ENCODE data around the gene WDR53.
A peak's percentile ranks its signal among the peaks of the same experiment; 100 is the strongest.
"Not testable (repeated sequence)": the region's sequence is repeated elsewhere in the genome, so short reads cannot be mapped to it uniquely, and the experiment has no call there.

Gene WDR53

DNA sequence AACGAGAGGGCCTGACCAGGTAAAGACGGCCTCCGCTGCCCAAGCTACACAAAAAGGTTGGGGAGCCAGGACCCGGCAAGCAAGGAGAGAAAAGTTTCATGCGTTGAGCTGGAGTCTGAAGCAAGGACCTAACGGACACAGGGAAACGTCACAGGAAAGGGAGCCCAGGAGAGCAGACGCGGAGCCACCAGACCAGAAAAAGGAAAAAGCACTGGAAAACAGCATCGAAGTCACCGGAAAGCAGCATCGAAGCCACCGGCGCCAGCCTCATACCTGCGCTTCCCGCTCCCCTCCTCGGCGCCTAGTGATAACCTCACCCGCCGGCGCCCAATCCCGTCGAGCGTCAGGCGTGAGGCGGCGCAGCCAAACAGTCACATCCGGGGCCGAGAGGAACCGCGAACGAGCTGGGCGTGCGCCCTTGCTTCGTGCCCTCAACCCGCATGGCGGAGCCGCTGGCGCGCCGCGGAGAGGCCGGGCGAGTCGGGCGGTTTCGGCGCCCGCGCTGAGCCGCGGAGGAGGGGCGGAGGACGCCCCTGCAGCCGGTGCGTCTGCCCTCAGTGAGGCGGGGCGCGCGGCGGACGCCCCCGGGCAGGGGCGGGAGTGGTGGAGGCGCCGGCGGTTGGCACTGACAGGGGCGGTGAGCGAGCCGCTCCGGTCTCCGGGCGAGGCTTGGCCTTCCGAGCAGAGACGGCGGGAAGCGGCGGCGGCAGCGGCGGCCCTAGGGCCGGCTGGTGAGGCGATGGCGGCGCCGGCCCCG is at the start of gene WDR53, which contains the start of gene FBXO45:
TSS of gene WDR53 (minus strand) at position 309 of the 757 bp plus-strand sequence. CDS start 7,079 bp downstream, outside the sequence.
TSS of gene FBXO45 (plus strand) at position 415 of the 757 bp plus-strand sequence. CDS start at position 740, 325 bp downstream.
- peak; percentile 68 to 76 for DNase-seq

DNA sequence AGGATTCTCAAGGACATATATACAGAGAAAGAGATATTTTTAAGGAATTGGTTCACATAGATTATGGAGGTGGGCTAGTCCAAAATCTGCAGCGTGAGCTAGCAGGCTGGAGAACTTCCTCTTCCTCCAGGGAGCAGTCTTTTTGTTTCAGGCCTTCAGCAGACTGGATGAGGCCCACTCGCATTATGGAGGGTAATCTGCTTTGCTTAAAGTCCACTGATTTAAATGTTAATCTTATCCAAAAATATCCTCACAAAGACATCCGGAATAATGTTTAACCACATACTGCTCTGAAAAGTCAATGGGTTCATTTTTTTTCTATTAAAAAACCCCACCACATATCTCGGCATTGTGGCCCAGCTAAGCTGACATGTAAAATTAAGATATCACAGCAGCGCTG is 48.9 kb upstream of the WDR53 start:
- no peak for DNase-seq

DNA sequence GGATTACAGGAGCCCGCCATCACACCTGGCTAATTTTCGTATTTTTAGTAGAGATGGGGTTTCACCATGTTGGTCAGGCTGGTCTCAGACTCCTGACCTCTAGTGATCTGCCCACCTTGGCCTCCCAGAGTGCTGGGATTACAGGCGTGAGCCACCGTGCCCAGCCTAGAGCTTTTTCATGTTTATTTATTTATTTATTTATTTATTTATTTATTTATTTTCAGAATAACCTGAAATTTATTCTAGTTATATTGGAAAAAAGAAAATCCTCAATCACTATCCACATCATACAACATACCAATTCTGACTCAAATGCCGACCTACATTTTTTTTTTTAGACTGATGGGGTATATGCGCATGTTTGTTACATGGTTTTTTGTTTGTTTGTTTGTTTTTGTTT is 46.9 kb upstream of the WDR53 start:
- not testable (repeated sequence) for DNase-seq

DNA sequence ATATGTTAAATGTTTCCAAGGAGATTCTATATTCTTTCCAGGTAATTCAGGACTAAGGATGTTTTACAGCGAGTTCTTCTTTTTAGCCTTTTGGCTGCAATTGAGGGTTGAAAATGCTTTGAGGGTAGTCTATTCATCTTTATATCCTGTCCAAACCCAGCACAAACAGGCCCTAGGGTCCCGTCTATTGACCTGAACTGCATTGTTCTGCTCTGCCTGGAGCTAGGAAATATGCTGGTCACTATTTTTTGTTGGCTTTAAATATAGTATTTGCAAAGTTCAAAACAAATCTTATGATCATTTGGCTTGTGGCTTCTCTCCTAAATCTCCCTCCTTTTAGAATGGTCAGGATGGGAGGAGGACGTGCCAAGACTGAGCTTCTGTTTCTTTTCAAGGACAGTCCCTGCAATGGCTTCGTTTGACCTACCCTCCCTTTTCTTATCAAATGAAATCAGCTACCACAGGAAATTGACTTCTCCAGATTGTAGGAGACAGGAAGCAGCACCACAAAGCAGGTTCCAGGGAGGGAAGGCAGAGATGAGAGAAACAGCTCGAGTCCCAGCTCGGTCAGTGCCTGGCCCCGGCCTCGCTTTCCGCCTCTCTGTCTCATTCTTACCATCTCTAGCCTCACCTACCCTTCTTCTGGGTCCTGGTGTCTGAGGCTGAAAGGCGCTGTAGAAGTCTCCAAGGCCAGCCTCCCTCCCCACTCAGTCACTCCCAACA is 43.6 kb upstream of the WDR53 start:
- DNase-seq = no peak

DNA sequence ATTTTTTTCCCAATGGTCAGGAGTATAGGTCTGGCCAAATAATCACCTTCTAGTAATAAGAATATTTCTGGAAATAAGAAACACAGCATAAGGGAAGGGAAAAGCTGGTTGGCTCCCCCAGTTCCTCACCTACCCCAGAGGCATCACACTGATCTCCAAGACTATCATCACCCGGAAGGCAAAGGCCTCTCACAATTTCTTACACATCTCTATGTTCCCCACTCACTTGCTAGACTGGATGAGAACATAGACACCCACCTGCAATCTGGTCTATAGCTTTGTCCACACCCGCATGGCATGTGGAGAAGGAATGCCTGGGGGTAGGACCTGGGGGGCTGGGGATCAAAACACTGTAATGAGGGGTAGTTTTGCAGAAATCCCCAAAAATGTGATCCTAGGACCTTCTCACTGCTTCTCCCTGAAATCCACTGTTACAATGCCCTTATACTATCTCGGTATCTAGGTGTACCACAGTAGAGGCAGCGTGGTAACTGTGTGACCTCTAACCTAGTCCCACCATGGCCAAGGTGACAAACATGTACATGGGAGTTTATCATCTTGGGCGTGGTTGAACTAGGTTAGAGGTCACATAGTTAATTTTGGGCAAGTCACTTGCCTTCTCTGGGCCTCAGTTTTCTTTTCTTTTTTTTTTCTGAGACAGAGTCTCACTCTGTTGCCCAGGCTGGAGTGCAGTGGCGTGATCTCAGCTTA is 41.6 kb upstream of the WDR53 start:
- no peak for DNase-seq

DNA sequence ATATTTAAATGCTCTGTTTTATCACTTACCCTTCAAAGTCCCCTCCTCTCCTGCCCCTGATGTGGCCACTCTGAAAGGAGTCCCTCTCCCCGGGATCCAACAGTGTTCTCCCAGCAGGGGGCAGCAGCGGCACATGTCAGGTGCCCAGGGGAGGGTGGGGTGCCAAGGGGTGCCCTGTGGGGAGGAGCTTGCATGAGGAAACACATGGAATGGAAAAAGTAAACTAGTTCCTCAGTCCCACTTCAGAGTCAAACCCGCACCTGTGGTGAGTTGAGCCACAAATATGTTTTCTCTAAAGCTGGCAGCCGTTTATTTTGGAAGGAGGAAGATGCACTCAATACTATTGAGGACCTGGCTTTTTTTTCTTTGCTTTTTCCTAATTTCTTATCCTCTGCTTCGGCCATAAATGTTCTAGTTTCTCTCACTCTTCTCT is 41.0 kb upstream of the WDR53 start:
- DNase-seq = peak in 1 of 2 experiments; percentile 2

DNA sequence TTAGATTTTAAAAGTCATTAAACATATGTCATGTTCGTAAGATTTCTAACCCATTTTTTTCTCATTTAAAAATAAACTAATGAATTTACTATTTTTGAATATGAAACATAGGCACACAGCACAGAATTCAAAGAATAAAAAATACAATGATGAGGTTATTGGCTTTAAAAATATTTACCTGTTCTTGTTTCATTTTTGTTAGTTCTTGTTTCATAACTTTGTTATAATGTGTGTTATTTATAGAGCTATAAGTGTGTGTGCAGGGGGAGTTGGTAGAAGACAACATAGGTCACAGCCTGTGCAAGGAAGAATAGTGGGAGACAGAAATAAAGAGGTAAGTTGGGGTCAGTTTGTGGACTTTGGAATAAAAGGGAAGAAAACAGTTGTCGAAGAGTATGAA is 40.3 kb upstream of the WDR53 start:
- no peak for DNase-seq

DNA sequence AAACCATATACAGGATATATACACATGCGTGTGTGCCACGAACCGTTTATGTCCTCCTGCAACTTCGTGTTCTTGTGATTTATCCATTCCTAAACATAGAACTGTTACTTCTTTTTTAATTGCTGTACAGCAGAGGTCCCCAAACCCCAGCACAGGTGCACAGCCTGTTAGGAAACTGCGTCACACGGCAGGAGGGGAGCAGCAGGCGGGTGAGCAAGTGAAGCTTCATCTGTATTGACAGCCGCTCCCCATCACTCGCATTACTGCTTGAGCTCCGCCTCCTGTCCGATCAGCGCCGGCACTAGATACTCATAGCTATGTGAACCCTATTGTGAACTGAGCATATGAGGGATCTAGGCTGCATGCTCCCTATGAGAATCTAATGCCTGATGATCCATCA is 36.2 kb upstream of the WDR53 start:
- no peak for DNase-seq

DNA sequence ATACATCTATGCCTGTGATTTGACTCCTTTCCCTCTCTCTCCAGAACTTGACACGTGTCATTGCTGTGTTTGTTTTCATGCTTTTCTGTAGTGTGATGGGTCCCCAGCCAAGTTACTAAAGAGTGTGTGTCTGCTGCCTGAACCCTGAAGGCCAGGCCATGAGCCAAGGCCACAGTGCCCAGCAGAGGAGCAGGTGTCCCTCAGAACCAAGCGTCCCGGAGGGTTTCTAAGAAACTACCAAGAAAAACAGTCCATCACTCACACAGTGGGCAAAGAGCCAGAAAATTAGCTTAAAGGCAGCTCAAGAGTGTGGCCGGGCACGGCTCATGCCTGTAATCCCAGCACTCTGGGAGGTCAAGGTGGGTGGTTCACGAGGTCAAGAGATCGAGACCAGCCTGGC is 35.3 kb upstream of the WDR53 start:
- DNase-seq = no peak

DNA sequence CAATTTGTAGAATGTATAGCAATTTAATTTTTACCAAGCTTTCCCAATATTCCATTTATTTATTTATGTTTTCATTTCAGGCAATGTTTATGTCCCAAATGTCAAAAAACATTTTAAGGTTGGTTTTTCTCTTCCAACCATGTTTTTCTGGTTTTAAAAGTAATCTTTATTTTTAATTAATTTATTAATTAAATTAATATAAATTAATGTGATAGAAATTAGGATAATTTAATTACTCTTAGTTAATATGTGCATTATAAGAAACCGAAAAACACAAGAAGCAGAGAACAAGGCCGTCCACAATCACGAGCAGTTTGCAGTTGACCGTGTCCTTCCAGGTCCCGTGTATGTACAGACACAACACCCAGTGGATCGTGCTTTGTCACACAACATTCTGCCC is 34.3 kb upstream of the WDR53 start:
- DNase-seq = no peak

DNA sequence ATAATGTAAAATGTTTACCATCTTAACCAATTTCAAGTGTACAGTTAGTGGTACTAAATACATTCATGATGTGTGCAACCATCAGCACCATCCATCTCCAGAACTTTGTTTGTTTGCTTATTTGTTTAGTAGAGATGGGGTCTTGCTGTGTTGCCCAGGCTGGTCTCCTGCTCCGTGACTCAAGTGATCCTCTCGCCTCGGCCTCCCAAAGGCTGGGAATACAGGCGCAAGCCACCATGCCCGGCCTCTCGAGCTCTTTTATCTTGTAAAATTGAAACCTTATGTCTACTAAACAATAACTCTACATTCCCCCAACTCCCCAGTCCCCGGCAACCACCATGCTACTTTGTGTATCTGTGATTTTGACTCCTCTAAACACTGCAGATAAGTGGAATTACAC is 32.0 kb upstream of the WDR53 start:
- DNase-seq = no peak

DNA sequence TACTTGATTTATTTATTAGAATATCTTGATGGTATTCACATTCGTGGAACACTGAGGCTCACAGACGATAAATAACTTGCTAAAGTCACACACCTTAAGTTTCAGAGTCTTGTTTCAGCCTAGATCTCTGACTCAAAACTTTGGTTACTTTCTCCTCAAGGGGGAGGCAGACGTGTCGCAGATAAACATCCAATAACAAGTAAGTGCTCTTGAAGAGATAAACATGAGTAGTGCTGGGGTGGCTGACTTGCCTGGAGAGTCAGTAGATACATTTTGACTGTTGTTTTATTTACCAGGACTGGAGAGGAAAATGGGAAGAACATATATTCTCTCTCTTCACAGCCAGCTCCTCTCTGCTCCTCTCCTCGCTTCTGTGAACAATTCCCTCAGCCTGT is 31.4 kb upstream of the WDR53 start:
- DNase-seq = no peak

DNA sequence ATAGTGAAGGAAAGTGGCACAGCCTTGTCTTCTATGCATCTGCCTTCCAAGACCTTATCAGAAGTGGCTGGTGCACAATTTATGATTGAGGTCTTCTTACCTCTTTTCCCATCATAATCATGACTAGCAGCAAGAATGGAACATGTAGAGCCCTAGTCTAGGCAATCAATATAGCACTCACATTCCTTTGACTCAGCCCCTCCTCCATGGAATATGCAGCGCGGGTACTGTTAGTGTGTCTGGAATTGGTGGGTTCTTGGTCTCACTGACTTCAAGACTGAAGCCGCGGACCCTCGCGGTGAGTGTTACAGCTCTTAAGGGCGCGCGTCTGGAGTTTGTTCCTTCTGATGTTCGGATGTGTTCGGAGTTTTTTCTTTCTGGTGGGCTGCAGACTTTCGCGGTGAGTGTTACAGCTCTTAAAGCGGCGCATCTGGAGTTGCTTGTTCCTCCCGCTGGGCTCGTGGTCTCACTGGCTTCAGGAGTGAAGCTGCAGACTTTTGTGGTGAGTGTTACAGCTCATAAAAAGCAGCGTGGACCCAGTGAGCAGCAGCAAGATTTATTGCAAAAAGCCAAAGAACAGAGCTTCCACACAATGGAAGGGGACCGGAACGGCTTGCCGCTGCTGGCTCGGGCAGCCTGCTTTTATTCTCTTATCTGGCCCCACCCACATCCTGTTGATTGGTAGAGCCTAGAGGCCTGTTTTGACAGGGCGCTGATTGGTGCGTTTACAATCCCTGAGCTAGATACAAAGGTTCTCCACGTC is 29.8 kb upstream of the WDR53 start:
- not testable (repeated sequence) for DNase-seq

DNA sequence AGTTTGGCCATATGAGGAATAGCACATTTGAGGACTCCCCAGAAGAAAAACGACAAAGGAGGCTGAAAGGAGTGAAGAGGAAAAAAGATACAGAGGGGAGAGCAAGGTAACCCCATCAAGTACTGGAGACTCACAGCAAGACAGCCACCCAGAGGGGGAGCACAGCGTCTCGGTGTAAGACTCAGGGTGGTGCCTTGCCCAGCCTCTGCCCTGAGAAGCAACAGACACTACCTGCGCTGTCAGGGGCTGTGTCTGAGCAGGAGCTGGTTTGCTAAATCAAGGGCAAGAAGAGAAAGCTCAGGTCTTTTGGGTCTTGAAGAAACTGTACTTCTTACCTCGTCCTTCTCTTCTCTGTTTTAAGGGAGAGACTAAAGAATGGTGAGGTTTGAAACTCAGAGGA is 28.0 kb upstream of the WDR53 start:
- no peak for DNase-seq

DNA sequence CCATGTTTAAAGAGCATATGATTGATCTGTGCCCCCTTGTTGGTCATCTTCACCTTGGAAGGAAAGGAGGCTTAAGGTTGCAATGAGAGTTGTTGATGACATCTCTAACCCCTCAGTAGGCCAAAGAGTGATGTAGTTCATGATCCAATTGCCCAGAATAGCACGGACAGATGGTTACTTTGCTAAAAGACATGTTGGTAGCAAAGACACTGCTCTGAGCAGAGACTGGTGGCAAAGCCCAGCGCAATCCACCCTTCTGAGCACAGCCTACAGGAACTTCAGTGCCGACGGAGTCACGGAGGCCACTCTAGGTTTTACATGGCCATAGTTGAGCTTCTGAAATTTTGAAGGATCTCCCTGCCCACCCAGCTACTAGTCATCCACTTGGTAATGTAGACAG is 21.9 kb upstream of the WDR53 start:
- no peak for DNase-seq

DNA sequence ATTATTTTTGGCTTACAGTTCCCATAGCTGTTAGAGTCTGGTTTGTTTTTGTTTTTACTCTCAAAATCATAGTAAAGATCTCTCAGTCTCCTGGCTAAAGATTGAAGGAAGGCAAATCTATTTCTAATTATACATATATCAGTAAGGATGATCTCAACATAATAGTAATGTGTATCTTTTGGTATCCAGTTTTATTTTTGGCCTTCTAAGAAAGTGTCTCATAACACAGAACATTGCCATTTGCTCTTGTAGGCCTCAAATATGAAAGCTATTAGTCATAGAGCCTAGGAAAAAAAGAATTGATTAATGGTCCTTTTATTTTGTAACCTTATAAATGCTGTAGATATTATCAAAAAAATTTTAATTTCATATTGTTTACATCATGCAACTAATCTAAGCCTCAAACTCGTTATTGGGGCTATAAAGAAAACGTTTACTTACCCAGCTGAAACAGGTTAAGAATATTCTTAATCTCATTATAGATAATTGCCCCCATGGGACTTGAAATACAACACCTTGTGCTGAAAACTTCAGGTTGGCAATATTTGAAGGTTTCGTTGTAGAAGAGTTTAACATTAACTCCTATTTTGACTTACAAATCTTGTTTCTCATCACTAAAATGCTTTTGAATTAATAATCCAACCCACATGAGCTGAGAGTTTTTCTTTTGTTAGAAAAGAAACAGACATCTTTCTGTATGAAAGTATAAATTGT is 16.8 kb upstream of the WDR53 start:
- DNase-seq = no peak

DNA sequence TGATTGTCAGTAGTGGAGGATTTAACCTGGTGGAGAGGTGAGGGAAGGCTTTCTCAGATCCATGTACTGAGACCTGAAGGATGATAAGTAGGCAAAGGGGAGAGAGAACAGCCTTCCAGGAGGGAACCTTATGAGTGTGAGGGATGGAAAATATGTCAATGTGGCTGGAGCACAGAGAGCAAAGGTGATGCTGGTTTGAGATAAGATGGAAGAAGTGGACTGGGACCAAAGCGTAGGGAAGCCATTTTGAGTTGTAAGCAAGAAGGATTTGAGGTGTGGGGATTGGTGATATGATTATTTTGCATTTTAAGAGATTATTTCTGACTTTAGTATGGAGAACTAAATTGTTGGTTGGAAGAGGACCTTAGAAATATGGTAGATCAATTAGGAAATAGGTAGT is 4.0 kb upstream of the WDR53 start:
- DNase-seq = no peak

DNA sequence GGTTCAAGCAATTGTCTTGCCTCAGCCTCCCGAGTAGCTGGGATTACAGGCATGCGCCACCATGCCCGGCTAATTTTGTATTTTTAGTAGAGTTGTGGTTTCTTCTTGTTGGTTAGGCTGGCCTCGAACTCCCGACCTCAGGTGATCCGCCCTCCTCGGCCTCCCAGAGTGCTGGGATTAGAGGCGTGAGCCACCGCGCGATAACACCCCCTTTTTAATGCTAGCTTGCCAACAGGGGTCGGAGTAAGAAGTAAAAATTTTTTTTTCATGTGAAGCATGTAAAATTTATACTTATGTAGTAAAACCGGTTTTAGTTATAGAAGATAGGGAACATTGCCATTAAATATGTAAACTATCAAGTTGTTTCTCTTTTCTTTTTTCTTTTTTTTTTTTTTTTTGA is 2.0 kb upstream of the WDR53 start:
- not testable (repeated sequence) for DNase-seq

DNA sequence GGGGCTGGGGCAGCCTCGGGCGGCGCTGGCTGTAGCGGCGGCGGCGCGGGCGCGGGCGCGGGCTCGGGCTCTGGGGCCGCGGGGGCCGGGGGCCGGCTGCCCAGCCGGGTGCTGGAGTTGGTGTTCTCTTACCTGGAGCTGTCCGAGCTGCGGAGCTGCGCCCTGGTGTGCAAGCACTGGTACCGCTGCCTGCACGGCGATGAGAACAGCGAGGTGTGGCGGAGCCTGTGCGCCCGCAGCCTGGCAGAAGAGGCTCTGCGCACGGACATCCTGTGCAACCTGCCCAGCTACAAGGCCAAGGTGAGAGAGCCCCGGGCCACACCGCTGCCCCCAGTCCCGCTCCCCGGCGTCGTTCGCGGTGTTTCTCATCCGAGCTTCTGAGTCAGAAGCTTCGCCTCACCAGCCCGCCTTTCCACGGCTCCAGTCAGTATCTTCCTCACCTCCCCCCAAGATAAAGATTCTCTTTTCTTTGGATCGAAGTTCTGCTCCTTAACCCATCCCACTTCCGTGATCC is 706 bp upstream of the WDR53 start:
- DNase-seq = no peak

DNA sequence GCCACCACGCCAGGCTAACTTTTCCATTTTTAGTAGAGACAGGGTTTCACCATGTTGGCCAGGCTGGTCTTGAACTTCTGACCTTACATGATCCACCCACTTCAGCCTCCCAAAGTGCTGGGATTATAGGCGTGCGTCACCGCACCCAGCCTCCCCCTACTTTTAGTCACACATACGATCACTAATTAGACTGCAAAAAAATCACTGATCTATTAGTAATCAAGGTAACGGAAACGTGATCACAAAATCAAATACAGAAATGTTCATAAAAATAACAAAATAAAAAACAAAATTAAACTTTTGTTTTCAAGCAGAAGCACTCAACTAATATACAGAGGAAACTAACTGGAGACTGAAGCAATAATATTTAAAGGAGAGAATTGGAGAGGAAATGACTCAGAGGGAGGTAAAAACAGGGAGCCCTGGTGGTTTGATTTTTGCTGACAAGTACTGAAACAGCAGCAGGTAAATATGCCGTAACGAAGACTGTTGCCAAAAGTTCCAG is 4.6 kb downstream of the WDR53 start:
- no peak for DNase-seq

DNA sequence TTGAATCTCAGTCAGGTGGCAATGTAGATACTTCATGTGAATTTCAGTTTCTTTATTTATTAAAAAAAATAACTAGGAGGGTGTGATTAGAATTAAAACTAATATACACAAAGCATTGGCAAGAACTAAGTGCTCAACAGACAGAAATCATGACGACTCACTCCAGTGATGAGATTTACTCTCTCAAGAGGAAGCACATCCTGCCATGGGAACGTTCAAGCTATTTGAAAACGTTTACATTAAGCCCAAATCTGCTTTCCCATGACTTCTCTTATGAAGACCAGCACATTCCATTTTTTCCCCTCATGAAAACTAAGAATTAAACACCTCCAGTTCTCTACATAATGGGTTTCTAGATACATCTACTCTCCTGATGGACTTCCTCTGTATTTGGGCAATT is 8.5 kb downstream of the WDR53 start:
- no peak for DNase-seq

DNA sequence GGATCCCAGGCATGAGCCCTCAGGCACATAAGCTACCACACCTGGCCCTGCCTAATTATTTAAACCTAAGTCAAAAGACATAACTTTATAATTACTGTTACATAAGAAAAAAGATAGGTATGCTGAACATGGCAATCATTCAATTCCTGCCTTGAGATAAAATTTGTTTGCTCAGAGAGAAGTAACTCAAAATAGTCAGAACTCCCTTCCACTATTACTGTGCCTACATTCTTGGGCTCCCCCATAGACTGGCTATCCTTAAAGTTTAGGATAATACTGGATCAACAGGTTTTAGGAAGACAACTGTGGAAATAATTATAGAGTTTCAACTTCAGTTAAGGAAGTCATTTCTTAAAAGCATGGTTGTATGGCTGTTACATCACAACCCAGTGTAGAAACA is 9.9 kb downstream of the WDR53 start:
- no peak for DNase-seq
